Ishikawa (cell line): ENCODE results near the gene OR56B1.

Source experiments
- CREB1 ChIP-seq: IDR thresholded peaks from 2 replicates; pipeline ENCODE4 v1.6.1; 2012; ENCODE audit warnings: low read depth
- EP300 ChIP-seq: IDR thresholded peaks from 2 replicates; pipeline ENCODE4 v1.6.1; 2012; ENCODE audit warnings: borderline replicate concordance
- FOXM1 ChIP-seq: IDR thresholded peaks from 2 replicates; pipeline ENCODE4 v1.6.1; 2012; ENCODE audit warnings: low read depth, borderline replicate concordance
- NFIC ChIP-seq: IDR thresholded peaks from 2 replicates; pipeline ENCODE4 v1.6.1; 2012
- RAD21 ChIP-seq: IDR thresholded peaks from 2 replicates; pipeline ENCODE4 v1.6.1; 2012; ENCODE audit warnings: low read depth
- TAF1 ChIP-seq: IDR thresholded peaks from 2 replicates; pipeline ENCODE4 v1.6.1; 2012; ENCODE audit warnings: low read depth, mild to moderate bottlenecking
- TCF12 ChIP-seq: IDR thresholded peaks from 2 replicates; pipeline ENCODE4 v1.6.1; 2012; ENCODE audit warnings: low read depth
- TEAD4 ChIP-seq: IDR thresholded peaks from 2 replicates; pipeline ENCODE4 v1.6.1; 2012
- YY1 ChIP-seq: IDR thresholded peaks from 2 replicates; pipeline ENCODE4 v1.6.1; 2012; ENCODE audit warnings: low read depth
- TF ChIP-seq, protein P1 (sequence below): IDR thresholded peaks from 2 replicates; pipeline ENCODE4 v1.6.1; 2012; ENCODE audit warnings: low read depth, mild to moderate bottlenecking
- TF ChIP-seq, protein P2 (sequence below): IDR thresholded peaks from 2 replicates; pipeline ENCODE4 v1.6.1; 2012
- TF ChIP-seq, protein P3 (sequence below): IDR thresholded peaks from 2 replicates; pipeline ENCODE4 v1.6.1; 2012

DNA sequence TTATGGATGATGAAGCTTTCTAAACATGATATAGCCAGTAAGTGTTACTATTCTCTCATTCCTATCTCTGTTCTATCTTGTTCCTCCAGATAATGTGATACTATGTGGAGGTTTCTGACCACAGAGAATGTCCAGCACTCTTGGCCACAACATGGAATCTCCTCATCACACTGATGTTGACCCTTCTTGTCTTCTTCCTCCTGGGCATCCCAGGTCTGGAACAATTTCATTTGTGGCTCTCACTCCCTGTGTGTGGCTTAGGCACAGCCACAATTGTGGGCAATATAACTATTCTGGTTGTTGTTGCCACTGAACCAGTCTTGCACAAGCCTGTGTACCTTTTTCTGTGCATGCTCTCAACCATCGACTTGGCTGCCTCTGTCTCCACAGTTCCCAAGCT lies 9.9 kb upstream of the OR56B1 start:
- TF ChIP-seq CREB1, result no peak
- no peak for TF ChIP-seq TAF1
- no peak for TF ChIP-seq FOXM1
- TF ChIP-seq, protein P1, sequence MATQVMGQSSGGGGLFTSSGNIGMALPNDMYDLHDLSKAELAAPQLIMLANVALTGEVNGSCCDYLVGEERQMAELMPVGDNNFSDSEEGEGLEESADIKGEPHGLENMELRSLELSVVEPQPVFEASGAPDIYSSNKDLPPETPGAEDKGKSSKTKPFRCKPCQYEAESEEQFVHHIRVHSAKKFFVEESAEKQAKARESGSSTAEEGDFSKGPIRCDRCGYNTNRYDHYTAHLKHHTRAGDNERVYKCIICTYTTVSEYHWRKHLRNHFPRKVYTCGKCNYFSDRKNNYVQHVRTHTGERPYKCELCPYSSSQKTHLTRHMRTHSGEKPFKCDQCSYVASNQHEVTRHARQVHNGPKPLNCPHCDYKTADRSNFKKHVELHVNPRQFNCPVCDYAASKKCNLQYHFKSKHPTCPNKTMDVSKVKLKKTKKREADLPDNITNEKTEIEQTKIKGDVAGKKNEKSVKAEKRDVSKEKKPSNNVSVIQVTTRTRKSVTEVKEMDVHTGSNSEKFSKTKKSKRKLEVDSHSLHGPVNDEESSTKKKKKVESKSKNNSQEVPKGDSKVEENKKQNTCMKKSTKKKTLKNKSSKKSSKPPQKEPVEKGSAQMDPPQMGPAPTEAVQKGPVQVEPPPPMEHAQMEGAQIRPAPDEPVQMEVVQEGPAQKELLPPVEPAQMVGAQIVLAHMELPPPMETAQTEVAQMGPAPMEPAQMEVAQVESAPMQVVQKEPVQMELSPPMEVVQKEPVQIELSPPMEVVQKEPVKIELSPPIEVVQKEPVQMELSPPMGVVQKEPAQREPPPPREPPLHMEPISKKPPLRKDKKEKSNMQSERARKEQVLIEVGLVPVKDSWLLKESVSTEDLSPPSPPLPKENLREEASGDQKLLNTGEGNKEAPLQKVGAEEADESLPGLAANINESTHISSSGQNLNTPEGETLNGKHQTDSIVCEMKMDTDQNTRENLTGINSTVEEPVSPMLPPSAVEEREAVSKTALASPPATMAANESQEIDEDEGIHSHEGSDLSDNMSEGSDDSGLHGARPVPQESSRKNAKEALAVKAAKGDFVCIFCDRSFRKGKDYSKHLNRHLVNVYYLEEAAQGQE, result no peak
- TF ChIP-seq, protein P2, sequence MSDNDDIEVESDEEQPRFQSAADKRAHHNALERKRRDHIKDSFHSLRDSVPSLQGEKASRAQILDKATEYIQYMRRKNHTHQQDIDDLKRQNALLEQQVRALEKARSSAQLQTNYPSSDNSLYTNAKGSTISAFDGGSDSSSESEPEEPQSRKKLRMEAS, result no peak
- TF ChIP-seq NFIC, result no peak
- no peak for TF ChIP-seq RAD21
- TF ChIP-seq TCF12, result no peak
- no peak for TF ChIP-seq YY1
- TF ChIP-seq, protein P3, sequence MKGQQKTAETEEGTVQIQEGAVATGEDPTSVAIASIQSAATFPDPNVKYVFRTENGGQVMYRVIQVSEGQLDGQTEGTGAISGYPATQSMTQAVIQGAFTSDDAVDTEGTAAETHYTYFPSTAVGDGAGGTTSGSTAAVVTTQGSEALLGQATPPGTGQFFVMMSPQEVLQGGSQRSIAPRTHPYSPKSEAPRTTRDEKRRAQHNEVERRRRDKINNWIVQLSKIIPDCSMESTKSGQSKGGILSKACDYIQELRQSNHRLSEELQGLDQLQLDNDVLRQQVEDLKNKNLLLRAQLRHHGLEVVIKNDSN, result no peak
- TF ChIP-seq TEAD4, result no peak
- no peak for TF ChIP-seq EP300
